Suppressor macrophage treated with lipopolysaccharide for 1 hour (primary cell): ENCODE results near the gene SUPT3H.

Experiments used
- DNase-seq, 3 donors: peaks; one replicate each; pipeline ENCODE4 v3.0.0-alpha.2; 2020 to 2022

Gene SUPT3H

DNA sequence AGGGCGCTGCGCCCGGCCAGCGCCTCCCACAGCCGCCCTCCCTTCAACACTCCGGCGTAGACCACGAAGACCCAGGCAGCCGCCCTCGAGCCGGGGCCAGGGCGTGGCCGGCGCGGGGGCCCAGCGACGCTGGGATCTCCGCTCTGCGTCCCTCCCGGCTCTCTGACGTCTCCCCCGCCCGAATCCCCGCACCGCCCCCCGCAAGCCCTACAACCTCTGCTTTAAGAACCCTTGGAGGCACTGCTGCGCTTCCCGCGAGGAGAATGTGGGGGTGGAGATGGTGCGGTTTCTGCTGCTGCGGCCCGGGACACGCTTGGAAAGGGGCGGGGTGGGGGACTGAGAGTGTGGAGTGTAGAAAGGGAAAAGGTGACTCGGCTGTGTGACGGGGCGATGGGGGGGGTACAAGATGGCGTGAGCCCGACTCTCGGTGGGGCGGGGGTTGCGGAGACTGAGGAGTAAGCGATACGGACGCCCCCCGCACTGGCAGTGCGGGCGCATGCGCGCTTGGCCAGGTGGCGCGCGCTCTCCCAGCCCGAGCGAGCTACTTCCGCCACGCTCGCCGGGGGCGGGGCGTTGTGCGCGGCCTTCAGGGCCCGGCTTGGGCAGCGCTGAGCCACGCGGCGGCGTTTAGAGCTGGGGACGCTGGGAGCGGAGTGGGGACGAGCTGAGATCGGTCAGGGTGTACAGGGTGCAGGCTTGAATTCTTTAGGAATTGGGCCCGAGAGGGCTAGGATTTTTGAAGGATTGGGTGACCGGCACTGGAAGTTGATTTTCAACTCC is at the start of gene SUPT3H:
Gene SUPT3H, minus strand, starts transcription at position 381 of the 780 bp plus-strand sequence.
- DNase-seq, result peak; percentile 95 to 99 (median 98)

DNA sequence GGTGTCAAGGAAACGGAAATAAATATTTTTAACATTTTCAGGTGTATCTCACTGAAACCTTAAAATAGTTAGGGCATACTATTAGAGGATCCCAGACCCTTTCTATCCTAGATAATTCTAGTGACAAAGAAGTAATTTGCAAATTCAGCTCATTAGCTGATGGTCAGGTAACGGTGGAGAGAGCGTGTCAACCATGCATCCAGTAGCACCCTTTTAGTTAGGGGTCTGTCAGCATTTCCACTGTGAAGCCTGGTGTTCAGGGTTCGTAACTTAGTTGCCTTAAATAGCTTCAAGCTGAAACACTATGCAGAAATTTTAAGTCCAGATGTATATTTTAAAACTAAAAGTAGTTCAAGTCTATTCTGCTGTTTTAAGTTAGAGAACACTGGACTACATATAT is 48.5 kb upstream of the SUPT3H start:
- no peak for DNase-seq

- DNase-seq, result peak; percentile 49 to 59 (median 59)
These were observed 46.7 kb upstream of the SUPT3H start for GRCh38 chr6:45424451-45424861.

- peak in 2 of 3 donors; percentile 28 to 52 for DNase-seq
These were observed 46.2 kb upstream of the SUPT3H start for GRCh38 chr6:45423824-45424450.

DNA sequence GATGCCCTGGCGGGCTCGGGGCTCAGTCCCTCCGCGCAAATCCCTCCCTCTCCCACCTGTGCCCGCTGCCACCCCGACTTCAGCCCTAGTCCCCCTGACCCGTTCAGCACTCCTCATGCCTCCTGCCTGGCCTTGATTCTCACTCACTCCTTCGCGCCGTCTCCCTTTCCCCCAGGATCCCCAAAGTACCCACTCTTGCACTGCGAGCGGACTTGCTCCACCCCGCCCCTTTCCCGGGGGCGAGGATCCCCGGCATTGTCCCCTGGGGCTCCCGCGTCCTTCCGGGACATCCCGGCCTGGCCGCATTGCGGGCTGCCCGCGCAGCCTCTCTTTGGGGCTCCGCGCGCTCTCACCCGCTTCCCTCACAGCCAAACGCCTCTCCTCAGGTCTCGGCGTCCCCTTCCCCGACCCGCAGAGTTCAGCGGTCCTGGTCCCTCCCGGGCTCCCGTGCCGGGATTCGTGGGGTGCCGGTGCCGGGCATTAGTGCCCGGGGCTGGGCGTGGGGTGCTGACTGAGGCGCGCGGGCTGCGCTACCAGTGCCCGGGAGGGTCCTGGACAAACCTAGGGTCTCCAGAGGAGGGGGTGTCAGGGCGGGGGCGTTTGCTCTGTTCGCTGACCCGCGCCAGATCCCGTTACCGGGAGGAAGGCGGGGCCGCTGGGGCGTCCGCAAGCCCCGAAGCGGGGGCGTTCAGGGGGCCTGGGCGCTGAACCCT is 45.5 kb upstream of the SUPT3H start:
- peak; percentile 74 to 91 (median 80) for DNase-seq

GRCh38 chr6:45422503-45423110 is 44.9 kb upstream of the SUPT3H start:
- DNase-seq, result peak; percentile 32 to 54 (median 53)

- peak; percentile 55 to 83 (median 71) for DNase-seq
These were observed 44.2 kb upstream of the SUPT3H start for GRCh38 chr6:45421709-45422502.

DNA sequence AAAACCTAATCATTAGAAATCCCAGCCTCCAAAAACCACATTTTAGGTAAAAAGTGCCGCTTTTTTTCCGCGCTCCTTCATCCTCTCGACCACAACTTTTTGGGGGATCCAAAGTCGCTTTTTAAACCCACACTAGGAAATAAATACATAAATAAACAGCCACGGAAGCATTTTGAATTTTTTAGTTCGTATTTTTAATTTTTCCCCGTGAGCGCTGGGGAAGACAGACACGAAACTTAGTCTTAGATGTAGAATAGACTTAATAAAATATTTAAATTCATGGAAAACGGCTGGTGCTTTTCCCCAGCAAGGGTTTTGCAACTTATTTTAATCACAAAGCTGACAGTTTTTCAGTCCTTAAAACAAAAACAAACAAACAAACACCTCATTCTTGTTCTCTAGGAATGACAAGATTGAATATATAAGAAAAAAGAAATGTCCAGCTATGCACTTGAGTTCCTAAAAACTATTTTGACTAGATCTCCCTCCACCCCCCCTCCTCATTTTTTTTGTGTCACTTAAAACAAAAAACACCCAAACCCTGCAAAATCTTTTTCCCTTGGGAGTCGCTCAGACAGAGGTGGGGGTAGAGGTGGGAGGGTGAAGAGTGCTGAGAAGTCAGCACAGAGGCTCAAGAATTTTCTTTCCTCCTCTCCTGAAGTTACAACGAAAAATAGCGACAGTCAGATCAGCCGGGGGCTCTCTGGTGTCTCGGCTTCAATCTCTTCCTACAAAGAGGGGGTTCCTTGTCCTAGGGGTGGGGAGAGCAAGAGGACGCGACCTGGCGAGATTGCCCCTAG is 43.4 kb upstream of the SUPT3H start:
- peak in 1 of 3 donors; percentile 26 for DNase-seq

GRCh38 chr6:45420083-45420908 is 42.6 kb upstream of the SUPT3H start:
- peak; percentile 55 to 68 (median 67) for DNase-seq

DNA sequence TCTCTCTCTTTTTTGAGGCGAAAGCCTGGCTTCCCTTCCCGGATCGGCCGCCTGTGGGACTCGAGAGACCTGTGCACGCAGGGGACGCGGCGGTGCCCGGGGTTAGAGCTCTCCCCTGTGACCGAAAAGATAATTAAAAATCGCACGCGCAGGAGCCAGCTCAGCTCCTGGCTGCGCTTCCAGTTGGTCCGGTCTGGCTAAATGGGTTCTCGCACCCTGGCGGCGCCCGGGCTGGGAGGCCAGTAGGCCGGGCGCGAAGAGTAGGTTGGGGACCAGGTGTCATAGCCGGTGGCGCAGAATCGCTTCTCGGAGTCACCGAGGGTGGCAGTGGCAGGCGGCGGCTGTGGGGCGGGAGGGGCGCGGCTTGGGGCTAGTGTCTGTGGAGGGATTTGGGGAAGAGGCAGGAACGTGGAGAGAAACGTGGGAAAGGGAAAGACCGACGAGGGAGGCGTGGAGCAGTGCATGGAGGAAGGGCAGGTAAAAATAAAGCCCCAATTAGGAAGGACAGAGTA is 41.9 kb upstream of the SUPT3H start:
- peak; percentile 70 to 83 (median 75) for DNase-seq

DNA sequence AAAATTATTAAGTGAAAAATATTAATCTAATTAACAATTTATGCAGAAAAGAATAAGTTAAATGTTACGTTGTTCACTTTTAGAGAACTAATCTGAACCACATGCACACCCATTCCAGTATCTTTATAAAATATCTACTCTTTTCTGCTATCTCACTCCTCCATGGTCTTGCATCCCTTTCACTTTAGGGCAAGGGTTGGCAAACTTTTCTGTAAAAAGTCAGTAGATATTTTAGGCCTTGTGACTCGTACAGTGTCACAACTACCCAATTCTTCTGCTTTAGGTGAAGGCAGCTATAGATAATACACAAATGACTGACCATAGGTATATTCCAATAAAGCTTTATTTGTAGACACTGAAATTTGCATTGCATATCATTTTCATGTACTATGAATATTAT is 39.7 kb upstream of the SUPT3H start:
- DNase-seq, result no peak

DNA sequence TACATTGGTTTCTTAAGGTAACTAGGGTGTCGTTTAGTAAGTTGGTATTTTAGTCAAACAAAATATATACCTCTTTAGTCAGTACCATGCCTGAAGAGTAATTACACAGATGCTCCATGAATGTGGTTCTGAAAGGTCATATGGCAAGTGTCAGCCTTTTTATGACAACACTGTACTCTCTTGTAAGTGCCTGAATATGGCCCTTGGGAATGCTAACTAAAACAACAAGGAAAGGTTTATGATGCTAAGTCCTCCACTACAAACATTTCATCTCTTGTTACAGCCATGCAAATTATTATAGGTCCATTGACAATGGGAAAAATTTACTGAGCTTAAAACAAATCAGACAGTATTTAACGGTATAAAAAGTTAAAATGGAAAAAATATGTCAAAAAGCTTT is 39.0 kb upstream of the SUPT3H start:
- no peak for DNase-seq

DNA sequence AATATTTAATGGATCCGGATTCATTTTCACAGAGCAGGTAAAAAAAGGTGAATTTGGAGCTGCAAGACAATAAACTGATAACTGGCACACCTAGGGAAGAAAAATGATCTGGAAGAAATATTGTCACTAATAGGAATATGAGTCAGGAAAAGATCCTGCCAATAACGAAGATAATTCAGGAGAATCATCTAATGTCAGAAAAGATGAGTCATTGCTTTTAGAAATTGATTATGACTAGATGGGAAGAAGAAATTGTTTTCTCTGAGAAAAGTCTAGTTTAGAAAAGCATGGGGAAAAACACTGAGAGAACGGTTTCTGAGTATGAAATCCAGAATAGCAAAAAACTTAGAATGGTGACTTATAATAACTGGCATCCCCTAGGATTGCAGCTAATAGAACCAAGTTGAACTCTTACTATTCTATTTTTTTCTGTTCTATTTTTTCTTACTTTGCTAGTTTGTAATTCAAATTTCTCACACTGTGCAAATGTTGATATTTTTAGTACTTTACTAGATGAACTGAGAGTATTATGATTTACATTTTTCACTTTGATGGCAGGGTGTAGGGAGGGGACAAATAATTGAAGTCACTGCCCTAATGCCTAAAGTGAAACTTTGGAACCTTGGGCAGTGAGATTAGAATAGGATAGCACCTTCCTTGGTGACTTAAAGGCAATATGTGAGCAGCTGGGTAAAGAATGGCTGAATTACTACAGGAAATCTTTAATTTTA is 38.2 kb upstream of the SUPT3H start:
- DNase-seq, result no peak

- no peak for DNase-seq
These were observed 37.6 kb upstream of the SUPT3H start for GRCh38 chr6:45415315-45415714.

DNA sequence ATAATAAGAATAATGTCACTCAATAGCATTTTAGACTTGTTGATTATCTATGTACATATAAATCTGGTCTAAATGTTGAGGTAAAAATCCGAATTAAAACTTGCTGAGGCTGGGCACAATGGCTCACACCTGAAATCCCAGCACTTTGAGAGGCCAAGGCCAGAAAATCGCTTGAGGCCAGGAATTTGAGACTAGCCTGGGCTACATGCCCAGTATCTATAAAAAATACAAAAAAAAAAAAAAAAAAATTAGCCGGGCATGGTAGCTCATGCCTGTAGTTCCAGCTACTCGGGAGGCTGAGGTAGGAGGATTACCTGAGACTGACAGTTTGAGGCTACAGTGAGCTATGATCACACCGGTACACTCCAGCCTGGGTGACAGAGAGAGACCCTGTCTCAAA is 34.2 kb upstream of the SUPT3H start:
- no peak for DNase-seq

GRCh38 chr6:45400021-45400420 is 22.3 kb upstream of the SUPT3H start:
- no peak for DNase-seq

DNA sequence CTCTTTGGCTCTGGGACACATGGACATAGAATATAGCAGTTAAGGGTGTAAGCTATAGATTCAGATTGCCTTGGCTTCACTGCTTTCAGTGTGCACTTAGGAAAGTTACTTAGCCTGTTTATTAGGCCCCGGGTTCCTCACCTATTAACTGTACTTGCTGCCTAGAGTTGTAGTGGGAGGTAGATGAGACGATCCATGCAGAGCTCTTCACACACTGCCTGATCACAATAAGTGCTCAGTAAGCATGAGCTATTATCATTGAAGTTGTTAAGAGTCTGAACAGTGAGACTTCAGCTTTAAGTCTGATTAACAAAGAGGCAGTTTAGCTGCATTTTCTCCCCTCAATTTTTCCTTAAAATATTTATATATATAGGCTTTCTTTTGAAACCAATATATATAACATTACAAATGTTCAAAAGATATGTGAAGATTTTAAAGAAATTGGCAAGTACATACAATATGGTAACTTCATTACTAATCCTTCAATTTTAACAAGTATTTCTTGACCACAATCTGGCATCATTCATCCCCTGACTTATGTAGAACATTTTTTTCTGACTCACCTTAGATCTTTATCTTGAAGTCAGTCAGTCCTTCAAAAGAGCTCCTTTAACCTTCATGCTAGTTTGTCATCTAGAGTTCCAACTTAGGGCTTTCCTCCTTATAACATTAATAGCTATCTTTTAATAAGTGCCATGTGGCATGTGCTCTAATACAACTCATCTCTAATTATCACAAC is 20.5 kb upstream of the SUPT3H start:
- DNase-seq, result no peak

DNA sequence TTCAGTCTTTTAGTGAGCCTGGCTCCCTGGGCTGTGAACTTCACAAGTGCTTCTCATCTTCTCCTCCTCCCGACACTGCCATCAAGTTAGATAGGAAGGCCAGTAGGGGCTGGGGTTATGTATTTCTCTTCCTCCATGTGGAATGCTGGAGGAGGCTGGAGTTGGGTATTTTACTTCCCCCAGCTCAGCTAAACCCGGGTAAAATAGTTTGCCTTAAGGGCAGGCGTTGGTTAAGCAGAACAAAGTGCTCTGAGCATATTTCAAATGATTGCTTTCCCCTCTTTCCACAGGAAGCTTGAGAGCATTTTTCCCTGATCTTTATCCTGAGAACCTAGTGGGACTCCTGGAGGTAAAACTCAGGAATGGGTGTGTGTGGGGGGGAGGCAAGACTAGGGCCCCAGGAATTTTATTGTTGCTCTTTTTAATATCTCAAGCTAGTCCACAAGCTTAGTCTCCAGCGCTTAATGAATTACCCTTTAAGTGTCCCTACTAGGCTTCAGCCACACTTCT is 16.9 kb upstream of the SUPT3H start:
- DNase-seq, result no peak

DNA sequence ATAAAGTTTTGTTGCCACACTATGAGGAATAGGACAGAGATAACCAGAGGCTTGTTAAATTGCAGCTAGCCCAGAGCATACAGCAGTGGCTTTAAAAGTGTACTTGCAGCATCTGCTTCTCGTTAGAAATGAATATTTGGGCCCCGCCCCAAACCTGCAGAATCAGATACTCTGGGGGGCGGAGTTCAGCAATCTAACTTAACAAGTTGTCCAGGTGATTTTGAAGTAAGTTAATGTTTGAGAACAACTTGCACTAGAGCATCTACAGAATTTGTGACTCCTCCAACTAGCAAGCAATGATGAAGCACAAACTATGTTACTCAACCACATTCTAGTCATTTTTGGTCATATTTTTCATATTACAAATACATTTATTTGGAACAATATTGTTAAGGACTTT is 10.6 kb upstream of the SUPT3H start:
- DNase-seq, result no peak
